ENCODE measurements around the gene AP4B1.

Gene AP4B1

GRCh38 chr1:113904293-113904673 lies 316 bp downstream of the AP4B1 start (continued):
- TF ChIP-seq ZNF133 (tag by site-specific recombination; IDR thresholded peaks at IDR 0.05) (no peak), REST (tag by site-specific recombination; IDR thresholded peaks at IDR 0.05) (0 out of 2 replicates have a peak, but pooled peaks have one; percentile 30), ZBTB48 (tag by site-specific recombination; IDR thresholded peaks at IDR 0.05) (0 out of 2 replicates have a peak, but pooled peaks have one; percentile 48), ZNF830 (tag by site-specific recombination; IDR thresholded peaks at IDR 0.05; ENCODE audit: low read depth) (no peak), ZNF10 (tag by site-specific recombination; IDR thresholded peaks at IDR 0.05) (peak; percentile 97), YY2 (tag by site-specific recombination; IDR thresholded peaks at IDR 0.05) (no peak), ZNF239 (tag by site-specific recombination; IDR thresholded peaks at IDR 0.05) (no peak), ZNF529 (tag by site-specific recombination; IDR thresholded peaks at IDR 0.05; ENCODE audit: insufficient replicate concordance) (no peak), ZBTB10 (tag by site-specific recombination; IDR thresholded peaks at IDR 0.05) (no peak)

- TF ChIP-seq ZNF639 (tag by site-specific recombination; IDR thresholded peaks at IDR 0.05) (no peak), ZNF473 (tag by site-specific recombination; IDR thresholded peaks at IDR 0.05) (no peak), ZNF670 (tag by site-specific recombination; IDR thresholded peaks at IDR 0.05; ENCODE audit: low read depth) (no peak), ZBTB20 (tag by site-specific recombination; IDR thresholded peaks at IDR 0.05) (peak; percentile 94)
- CTCF ChIA-PET, result interaction anchor here (0.5 to 2.1 kb wide), 9 partner anchors 8 to 446 kb away, joined by 3 to 17 read pairs (median 3); partner anchors contain the start of gene HIPK1
- H3K36me3 ChIP-seq (ENCODE audit: control insufficient read depth in 2 of 2, insufficient read depth in 1 of 2, low read length in 2 of 2), result peaks cover 6 to 64% of the 10 kb centered on the region in 2 experiments
- POLR2A ChIA-PET, result interaction anchor here (0.7 to 4.9 kb wide), 7 partner anchors 13 to 146 kb away, joined by 3 to 84 read pairs (median 4); partner anchors contain the start of genes HIPK1 and RSBN1
- H3K27ac ChIP-seq (ENCODE audit: extremely low read depth, low read depth, low read length), result no peak overlapping the region; the same call in 1 of the 2 replicates
- no peaks in the 10 kb centered on the region for H3K4me1 ChIP-seq (ENCODE audit: control insufficient read depth, insufficient read depth, low read length)
- H3K9me3 ChIP-seq (ENCODE audit: control insufficient read depth, insufficient read depth, low read depth, low read length), result no peaks in the 10 kb centered on the region
- peak overlapping the region; percentile 69 for H3K4me3 ChIP-seq (ENCODE audit: low read depth, low read length)
Measured at GRCh38 chr1:113903501-113904292, 902 bp downstream of the AP4B1 start.

GRCh38 chr1:113901191-113901590 lies 3.4 kb downstream of the AP4B1 start:
- no peak overlapping the region for H3K4me3 ChIP-seq (ENCODE audit: low read depth, low read length)
- no peak overlapping the region for H3K27ac ChIP-seq (ENCODE audit: extremely low read depth, low read depth, low read length)
- H3K36me3 ChIP-seq (ENCODE audit: control insufficient read depth in 2 of 2, insufficient read depth in 1 of 2, low read length in 2 of 2), result peaks cover 6 to 67% of the 10 kb centered on the region in 2 experiments; a peak in 2 of 3 replicates
- POLR2A ChIA-PET, result interaction anchor here (1.4 kb wide), 1 partner anchor 8 kb away, joined by 3 read pairs; no protein-coding TSS in a partner anchor
- H3K9me3 ChIP-seq (ENCODE audit: control insufficient read depth, insufficient read depth, low read depth, low read length), result no peaks in the 10 kb centered on the region
- CTCF ChIA-PET, result no interaction called here
- no peaks in the 10 kb centered on the region for H3K4me1 ChIP-seq (ENCODE audit: control insufficient read depth, insufficient read depth, low read length)
- TF ChIP-seq ZNF544 (tag by site-specific recombination; IDR thresholded peaks at IDR 0.05) (no peak), ZNF354C (tag by site-specific recombination; IDR thresholded peaks at IDR 0.05; ENCODE audit: borderline replicate concordance, low read depth) (no peak), ZBTB48 (tag by site-specific recombination; IDR thresholded peaks at IDR 0.05) (no peak), ZNF280D (tag by site-specific recombination; IDR thresholded peaks at IDR 0.05) (no peak), IKZF3 (tag by site-specific recombination; IDR thresholded peaks at IDR 0.05) (no peak), ZNF510 (tag by site-specific recombination; IDR thresholded peaks at IDR 0.05; ENCODE audit: insufficient replicate concordance) (no peak), YY1 (tag by site-specific recombination; IDR thresholded peaks at IDR 0.05) (no peak), ZNF549 (tag by site-specific recombination; IDR thresholded peaks at IDR 0.05) (no peak), ZBTB17 (tag by site-specific recombination; IDR thresholded peaks at IDR 0.05) (no peak), ZNF701 (tag by site-specific recombination; IDR thresholded peaks at IDR 0.05) (no peak)
